A549 (cell line): ENCODE measurements around the gene NAPA.

Experiments used
- BHLHE40 ChIP-seq: IDR thresholded peaks from 2 replicates; pipeline ENCODE4 v1.6.1; 2012; ENCODE audit warnings: low read depth, low read length, inconsistent platforms
- CEBPB ChIP-seq, 2 experiments: fragments of >200 bp in 1 of 2; sonication (Bioruptor Twin) in 1 of 2; formaldehyde crosslinking in 1 of 2; IDR thresholded peaks; 2 replicates each; pipeline ENCODE4 v1.6.1; 2012 to 2016
- EP300 ChIP-seq, 2 experiments: fragments of >200 bp; sonication (Bioruptor Twin); formaldehyde crosslinking; IDR thresholded peaks; 2 replicates in 1 of 2; 3 replicates in 1 of 2; pipeline ENCODE4 v1.6.1; 2016 to 2017
- ESRRA ChIP-seq: fragments of 150-350 bp; IDR thresholded peaks from 2 replicates; pipeline ENCODE4 v1.6.1; 2014; ENCODE audit warnings: mild to moderate bottlenecking, low read length, borderline replicate concordance
- POLR2A ChIP-seq: IDR thresholded peaks from 2 replicates; pipeline ENCODE4 v1.6.1; 2012; ENCODE audit warnings: mild to moderate bottlenecking, low read length
- RARB ChIP-seq: fragments of 250-450 bp; sonication (Bioruptor Pico); IDR thresholded peaks from 2 replicates; pipeline ENCODE4 v1.8.0; 2021; ENCODE audit warnings: mild to moderate bottlenecking, moderate library complexity
- TFCP2L1 ChIP-seq: fragments of 250-450 bp; sonication (Bioruptor Pico); IDR thresholded peaks from 2 replicates; pipeline ENCODE4 v1.5.0; 2021; ENCODE audit warnings: mild to moderate bottlenecking
- TF ChIP-seq, protein P1 (sequence below): fragments of >200 bp; sonication (Bioruptor Twin); formaldehyde crosslinking; IDR thresholded peaks from 3 replicates; pipeline ENCODE4 v1.5.1; 2016
- TF ChIP-seq, protein P2 (sequence below): IDR thresholded peaks from 2 replicates; pipeline ENCODE4 v1.6.1; 2012; ENCODE audit warnings: low read depth, borderline replicate concordance
- TF ChIP-seq, protein P3 (sequence below): IDR thresholded peaks from 2 replicates; pipeline ENCODE4 v1.6.1; 2012

DNA sequence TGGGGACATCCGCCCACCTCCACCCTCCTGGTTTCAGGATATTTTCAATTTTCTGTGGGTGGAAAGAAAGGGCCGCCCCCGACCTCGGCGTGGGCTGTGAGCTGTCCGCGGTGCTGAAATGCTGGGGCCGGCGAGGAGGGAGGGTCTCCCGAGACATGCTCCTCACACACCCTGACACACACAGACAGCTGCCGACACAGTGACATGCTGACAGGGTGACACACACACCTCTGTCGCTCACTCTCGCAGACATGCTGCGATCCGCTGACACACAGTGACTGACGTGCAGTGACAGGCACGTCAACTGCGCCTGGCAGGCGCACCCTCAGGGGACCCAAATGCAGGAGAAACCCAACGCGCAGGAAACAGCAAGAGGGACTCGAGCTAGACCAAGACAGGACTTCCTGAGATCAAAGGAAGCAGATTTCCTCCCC lies 70.5 kb downstream of the NAPA start:
- TF ChIP-seq POLR2A (no peak), CEBPB (IDR thresholded peaks at IDR 0.05) (no peak), ESRRA (no peak), EP300 (IDR thresholded peaks at IDR 0.05) (no peak), TFCP2L1 (CRISPR knock-in tag) (no peak), BHLHE40 (no peak), RARB (no peak)
- TF ChIP-seq, protein P1, sequence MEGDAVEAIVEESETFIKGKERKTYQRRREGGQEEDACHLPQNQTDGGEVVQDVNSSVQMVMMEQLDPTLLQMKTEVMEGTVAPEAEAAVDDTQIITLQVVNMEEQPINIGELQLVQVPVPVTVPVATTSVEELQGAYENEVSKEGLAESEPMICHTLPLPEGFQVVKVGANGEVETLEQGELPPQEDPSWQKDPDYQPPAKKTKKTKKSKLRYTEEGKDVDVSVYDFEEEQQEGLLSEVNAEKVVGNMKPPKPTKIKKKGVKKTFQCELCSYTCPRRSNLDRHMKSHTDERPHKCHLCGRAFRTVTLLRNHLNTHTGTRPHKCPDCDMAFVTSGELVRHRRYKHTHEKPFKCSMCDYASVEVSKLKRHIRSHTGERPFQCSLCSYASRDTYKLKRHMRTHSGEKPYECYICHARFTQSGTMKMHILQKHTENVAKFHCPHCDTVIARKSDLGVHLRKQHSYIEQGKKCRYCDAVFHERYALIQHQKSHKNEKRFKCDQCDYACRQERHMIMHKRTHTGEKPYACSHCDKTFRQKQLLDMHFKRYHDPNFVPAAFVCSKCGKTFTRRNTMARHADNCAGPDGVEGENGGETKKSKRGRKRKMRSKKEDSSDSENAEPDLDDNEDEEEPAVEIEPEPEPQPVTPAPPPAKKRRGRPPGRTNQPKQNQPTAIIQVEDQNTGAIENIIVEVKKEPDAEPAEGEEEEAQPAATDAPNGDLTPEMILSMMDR, result no peak
- TF ChIP-seq, protein P2, sequence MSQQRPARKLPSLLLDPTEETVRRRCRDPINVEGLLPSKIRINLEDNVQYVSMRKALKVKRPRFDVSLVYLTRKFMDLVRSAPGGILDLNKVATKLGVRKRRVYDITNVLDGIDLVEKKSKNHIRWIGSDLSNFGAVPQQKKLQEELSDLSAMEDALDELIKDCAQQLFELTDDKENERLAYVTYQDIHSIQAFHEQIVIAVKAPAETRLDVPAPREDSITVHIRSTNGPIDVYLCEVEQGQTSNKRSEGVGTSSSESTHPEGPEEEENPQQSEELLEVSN, result no peak
- TF ChIP-seq, protein P3, sequence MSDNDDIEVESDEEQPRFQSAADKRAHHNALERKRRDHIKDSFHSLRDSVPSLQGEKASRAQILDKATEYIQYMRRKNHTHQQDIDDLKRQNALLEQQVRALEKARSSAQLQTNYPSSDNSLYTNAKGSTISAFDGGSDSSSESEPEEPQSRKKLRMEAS, result no peak
